Renal cortical epithelial cell (primary cell): ENCODE results near the gene OGFOD3. TPM values are rescaled to one million over a fixed set of nuclear protein-coding genes. Genes with fewer than 3 reads are reported as not detected.
"Not testable (repeated sequence)": the region's sequence is repeated elsewhere in the genome, so short reads cannot be mapped to it uniquely, and the experiment has no call there.

Experiments used
- DNase-seq: peaks from one replicate; pipeline ENCODE4 v3.0.0-alpha.2; 2011; ENCODE audit warnings: low read depth
- total RNA-seq: library from RNA; depleted of rRNA; stranded (reverse); fragments of >200 nt; gene quantifications from 2 replicates; pipeline ENCODE4 v1.2.3, GENCODE V29; 2014

The OGFOD3 gene
- total RNA-seq, 1 donor from 2014 or later: 48.7 TPM

DNA sequence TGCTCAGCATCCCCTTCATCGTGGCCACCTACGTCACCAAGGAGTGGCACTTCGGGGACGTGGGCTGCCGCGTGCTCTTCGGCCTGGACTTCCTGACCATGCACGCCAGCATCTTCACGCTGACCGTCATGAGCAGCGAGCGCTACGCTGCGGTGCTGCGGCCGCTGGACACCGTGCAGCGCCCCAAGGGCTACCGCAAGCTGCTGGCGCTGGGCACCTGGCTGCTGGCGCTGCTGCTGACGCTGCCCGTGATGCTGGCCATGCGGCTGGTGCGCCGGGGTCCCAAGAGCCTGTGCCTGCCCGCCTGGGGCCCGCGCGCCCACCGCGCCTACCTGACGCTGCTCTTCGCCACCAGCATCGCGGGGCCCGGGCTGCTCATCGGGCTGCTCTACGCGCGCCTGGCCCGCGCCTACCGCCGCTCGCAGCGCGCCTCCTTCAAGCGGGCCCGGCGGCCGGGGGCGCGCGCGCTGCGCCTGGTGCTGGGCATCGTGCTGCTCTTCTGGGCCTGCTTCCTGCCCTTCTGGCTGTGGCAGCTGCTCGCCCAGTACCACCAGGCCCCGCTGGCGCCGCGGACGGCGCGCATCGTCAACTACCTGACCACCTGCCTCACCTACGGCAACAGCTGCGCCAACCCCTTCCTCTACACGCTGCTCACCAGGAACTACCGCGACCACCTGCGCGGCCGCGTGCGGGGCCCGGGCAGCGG lies 43.6 kb downstream of the OGFOD3 start:
- DNase-seq: no peak

DNA sequence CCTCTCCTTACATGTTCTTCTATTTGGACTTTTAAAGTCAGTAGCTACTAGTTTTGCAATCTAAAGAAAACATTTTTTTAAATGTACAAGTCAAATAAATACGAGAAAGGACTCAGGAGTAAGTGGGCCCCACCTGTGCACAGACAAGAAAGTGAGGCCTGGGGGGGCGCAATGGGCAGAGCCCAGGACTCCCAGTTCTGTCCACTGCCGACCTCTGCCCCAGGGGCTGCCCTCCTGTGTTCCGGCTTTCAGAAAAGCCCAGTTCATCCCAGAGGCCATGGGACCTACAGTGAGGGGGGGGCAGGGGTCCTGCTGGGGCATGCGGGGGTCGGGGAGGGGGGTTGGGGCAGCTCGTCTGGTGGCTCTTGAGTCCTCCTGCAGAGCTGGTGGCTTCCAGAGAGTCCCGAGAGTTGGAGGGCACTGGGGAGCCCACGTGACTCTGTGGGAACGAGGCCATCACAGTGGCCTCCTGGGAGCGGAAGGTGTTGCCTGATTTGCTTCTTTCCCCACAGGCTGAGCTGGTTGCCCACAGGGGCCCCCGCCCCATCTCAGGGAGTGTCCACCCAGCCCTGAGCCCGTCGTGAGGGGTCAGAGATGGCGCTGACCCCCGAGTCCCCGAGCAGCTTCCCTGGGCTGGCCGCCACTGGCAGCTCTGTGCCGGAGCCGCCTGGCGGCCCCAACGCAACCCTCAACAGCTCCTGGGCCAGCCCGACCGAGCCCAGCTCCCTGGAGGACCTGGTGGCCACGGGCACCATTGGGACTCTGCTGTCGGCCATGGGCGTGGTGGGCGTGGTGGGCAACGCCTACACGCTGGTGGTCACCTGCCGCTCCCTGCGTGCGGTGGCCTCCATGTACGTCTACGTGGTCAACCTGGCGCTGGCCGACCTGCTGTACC lies 44.4 kb downstream of the OGFOD3 start:
- no peak for DNase-seq

DNA sequence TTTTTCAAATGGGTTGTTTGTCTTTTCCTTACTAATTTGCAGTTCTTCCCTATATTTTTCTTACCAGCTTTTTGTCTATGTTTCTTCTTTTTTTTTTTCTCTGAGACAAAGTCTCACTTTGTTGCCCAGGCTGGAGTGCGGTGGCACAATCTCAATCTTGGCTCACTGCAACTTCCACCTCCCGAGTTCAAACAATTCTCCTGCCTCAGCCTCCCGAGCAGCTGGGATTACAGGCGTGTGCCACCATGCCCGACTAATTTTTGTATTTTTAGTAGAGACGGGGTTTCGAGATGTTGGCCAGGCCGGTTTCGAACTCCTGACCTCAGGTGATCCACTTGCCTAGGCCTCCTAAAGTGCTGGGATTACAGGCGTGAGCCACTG lies 45.3 kb downstream of the OGFOD3 start:
- not testable (repeated sequence) for DNase-seq

DNA sequence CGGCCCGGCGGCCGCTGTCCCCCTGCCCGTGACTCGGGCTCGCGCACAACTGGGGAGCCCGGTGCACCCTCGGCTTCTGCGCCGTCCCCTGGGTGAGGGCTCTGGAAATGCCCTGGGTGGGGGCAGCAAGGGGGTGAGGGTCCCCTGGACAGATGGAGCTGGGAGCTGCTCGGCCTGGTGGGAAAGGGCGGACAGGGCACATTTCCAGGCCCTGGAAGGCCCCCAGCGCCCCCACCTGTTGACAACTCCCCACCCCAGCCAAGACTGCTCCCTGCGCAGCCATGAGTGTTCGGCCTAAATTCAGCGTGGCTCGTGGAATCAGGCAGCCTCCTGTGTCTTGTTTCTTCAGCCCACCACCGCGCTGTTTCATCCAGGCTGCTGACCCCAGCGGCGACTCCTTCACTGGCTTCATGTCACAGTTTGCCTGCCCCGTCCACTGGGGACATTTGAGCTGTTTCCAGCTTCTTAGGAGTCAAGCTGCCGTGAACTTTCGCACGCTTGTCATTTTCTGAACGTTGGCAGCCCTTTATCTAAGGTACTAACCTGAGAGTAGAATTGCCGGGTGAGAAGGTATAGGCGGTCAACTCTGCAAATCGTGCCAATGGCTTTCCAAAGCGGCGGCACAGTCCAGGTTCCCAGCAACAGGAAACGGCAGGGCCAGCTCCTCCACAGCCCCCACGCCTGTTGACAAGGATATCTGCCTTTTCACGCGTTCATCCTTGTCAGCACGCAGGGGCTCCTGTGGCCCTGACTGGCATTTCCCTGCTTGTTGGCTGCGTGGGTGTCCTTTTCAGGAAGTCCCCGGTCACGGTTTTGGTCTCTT lies 45.9 kb downstream of the OGFOD3 start:
- no peak for DNase-seq

DNA sequence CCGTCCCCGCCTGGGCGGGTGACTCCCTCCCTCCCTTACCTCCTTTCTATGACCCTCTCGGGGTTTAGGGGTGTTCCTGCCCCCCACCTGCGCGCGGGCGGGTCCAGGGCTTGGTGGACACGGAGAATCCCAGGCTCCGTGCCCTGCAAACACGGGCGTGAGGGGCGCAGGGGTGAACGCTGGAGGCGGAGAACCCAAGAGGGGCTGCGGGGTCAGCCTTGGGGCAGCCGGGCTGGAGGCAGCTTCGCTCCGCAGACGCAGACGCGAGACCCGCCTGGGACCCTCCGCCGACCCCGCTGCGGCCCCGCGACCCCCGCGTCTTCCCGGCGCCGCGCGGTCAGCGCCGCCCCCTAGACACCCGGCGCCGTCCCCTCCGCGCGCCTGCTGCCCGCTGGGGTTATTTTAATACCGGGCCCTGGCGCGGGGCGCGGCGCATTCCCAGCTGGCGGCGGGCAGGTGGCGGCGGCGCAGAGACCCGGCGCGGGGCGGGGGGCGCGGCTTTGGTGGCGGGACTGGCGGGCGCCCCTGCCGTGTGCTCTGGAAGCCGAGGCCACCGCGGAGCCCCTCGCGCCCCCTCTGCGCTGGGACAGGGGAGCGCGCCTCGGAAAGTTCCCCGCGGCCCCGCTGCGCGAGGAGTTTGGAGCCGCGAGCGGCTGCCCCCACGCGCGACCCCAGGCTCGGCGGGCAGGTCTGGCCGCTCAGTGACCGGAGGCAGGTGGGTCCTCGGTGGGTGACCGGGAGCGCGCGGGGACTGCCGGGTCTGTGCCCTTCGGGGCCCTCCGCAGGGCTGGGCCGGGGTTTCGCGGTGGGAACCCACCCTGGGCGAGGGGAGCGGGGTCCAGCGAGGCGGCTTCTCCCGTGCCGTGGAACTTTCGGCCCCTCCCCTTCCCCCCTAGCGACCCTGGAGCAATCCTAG lies 46.8 kb downstream of the OGFOD3 start, which contains the start of gene UTS2R:
Gene UTS2R, plus strand, starts transcription at position 433 of the 916 bp plus-strand sequence. CDS start 2,560 bp downstream, outside the sequence.
- no peak for DNase-seq

DNA sequence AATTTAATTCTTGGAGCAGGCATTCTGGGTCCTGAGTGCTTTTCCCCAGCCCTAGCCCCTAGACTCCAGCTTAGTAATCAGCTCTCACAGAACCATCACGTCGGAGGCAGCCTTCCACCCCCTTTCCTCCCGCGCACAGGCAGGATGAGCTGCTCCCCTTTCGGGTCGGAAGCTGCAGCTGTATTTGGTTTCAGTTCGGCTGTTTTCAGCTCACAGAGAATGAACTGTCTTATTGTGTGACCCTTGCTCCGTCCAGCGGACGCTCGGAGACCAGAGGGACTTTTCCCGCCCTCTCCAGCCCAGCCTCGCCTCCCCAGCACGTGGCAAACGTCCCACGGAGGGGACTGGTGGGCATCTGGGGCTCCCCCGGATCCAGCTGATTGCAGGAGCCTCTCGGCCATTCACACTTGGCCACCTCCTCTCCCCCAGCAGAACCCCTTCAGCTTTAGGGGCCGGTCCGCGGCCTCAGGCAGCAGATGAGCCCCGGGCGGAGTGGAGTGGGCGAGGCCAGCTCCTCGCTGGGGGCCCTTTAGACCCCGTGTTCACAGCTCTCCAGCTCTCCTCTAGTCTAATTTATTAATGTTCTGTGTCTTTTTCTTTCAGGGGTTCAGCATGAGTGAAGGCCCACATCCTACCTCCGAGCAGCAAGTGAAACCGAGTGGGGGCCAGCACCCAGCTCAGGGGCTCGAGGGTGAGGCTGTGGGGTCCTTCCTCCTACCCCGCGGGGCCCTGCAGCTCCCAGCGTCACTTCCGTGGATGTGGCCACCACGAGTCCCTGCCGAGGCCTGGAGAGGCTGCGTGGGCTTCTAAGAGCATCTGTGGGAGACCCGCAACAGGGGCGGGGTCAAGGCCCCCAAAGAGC lies 47.7 kb downstream of the OGFOD3 start:
- no peak for DNase-seq

DNA sequence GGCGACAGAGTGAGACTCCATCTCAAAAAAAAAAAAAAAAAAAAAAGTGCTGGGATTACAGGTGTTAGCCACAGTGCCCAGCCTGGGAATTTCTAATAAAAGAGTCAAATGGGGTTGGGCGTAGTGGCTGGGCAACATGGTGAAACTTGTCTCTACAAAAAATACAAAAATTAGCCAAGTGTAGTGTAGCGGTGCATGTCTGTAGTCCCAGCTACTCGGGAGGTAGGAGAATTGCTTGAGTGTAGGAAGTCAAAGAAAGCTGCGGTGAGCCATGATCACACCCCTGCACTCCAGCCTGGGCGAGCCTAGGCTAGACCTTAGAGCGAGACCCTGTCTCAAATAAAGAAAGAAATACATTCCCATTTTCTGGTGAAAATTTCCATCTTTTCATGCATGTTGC lies 49.2 kb downstream of the OGFOD3 start:
- no peak for DNase-seq

DNA sequence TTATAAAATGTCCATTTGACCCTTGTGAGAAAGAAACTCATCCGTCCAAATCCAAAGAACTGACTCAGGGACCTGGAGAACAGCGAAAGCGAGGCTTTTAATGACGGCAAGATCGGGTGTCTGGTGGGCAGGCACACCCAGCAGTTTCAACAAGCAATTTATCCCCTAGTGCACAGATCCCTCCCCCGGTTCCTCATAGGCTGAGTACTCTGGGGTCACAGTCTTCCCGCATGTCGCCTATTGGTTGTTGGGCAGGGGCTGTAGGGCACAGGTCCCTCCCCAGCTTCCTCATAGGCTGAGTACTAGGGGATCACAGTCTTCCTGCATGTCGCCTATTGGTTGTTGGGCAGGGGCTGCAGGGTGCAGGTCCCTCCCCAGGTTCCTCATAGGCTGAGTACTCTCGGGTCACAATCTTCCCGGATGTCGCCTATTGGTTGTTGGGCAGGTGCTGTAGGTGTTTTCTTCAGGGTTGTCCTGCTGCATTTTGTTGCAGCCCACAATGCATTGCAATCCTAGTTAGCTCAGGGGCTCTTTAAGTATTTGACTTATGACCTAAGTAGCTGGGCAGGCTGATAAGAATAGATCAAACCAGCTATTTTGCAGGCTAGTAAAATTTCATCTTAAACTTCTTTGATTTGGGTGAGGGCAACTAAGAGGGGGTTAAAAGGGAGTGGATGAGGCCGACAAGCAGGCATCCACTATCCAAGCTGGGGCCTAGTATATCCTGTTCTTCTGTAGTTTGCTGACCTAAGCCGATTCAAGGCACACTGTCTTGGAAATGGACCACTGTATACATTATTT lies 50.5 kb downstream of the OGFOD3 start:
- DNase-seq: no peak

DNA sequence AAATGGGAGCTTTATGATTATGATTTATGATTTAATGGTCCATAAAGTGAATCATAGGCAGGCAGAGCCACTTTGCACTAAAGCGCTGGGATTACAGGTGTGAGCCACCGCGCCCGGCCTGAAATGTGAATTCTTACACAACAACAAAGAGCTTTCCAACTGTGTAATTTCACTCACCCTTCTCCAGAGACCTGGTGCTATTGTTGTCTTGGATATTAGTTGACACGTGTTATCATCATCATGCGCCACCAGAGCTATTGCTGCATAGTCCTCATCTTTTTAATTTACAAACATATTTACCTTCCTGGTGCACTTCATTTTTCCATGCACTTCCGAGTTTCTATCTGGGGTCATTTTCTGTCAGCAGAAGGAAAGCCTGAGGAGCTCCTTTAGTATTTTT lies 51.6 kb downstream of the OGFOD3 start:
- no peak for DNase-seq

DNA sequence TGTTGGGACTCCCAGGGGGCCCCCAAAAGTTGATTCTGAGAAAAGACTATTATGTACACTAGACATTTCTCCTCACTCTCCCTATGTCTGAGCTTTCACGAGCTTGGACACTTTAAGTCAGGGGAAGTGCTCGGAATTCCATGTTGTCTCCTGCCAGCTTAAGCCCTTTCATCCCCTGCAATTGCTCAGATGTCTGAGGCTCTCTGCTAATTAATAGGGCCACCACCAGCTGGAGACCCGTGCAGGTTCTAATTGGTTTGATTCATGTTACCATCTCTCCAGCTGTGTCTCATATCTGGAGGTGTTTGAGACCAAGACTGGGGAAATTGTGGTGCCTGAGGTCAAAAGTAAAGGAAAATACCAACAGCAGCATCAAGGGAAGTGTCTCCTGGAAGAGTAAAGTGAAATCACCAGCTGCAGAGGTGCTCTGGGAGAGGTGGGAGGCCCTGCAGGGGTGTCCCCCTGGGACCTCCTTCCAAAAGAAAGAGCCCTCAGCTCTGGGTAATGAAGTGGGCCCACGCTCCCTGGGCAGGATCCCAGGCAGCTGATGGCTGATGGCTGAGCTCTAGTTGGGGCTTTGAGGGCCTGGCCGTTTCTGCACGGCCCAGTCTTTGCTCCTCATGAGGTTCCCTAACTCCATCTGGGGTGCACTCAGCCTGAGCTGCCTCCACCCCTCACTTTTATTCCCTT lies 52.6 kb downstream of the OGFOD3 start:
- DNase-seq: no peak

DNA sequence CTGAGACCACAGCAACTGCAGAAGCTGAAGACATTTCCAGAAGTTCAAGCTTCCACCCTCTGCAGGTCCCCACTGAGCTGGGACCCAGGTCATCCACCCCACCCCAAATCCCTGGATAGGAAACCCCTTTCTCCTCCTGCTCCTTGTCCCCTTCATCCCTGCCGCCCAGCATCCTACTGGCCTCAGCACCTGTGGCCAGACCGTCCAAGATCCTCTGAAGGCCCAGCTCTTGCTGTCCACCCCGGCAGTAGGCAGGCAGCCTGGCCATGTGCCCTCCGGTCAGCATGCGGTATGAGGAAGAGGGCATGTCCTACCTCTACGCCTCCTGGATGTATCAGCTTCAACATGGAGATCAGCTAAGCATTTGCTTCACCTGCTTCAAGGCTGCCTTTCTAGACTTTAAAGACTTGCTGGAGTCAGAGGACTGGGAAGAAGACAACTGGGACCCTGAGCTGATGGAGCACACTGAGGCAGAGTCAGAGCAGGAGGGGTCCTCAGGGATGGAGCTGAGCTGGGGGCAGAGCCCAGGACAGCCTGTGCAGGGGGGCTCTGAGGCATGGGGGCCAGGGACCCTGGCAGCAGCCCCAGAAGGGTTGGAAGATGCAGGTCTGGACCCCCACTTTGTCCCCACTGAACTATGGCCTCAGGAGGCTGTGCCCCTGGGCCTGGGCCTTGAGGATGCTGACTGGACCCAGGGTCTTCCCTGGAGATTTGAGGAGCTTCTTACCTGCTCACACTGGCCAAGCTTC lies 56.3 kb downstream of the OGFOD3 start:
- no peak for DNase-seq

DNA sequence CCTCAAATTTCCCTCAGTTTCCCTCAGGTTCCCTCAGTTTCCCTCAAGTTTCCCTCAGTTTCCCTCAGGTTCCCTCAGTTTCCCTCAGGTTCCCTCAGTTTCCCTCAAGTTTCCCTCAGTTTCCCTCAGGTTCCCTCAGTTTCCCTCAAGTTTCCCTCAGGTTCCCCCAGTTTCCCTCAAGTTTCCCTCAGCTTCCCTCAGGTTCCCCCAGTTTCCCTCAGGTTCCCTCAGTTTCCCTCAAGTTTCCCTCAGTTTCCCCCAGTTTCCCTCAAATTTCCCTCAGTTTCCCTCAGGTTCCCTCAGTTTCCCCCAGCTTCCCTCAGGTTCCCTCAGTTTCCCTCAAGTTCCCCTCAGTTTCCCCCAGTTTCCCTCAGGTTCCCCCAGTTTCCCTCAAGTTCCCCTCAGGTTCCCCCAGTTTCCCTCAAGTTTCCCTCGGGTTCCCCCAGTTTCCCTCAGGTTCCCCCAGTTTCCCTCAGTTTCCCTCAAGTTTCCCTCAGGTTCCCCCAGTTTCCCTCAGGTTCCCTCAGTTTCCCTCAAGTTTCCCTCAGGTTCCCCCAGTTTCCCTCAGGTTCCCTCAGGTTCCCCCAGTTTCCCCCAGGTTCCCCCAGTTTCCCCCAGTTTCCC lies 58.8 kb downstream of the OGFOD3 start:
- DNase-seq: peak; percentile 50

DNA sequence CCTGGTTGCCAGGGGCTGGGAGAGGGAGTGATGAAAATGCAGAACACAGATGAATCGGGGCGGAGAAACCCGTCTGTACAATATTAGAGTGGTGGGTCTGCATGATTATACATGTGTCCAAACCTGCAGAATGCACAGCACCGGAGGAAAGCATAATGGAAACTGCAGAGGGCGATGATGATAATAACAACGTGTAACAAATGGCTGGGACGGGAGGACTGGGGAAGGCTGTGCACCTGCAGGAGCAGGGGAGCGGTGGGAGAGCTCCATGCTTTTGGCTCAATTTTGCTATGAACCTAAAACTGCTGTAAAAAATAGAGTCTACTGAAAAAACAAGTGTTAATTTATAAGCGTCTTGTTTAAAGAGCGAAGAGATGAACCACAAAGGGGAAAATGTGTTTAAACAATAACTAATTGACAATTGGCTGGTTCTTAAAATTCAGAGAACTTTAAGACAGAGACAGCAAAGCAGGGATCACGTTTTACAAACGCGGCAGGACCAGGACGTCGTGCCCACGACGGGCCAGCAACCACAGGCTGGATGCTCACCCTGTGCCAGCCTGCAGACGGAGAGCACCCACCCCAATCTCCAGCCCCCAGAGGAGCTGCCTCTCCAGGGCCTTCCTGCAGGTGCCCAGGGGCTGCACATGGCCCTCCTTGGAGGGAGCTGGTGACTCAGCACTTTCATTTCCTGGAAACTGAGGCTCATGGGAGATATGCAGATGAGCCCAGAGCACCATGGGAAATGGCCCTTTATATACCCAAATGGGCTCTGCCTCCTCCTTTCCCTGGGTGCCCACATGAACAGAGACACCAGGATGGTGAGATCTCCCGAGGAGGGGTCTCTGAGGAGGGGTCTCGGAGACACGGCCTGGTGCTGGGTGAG lies 59.7 kb downstream of the OGFOD3 start, which contains the start of gene TEX19:
Gene TEX19, plus strand, starts transcription at position 783 of the 886 bp plus-strand sequence. CDS start 2,904 bp downstream, outside the sequence.
- DNase-seq: peak; percentile 34

DNA sequence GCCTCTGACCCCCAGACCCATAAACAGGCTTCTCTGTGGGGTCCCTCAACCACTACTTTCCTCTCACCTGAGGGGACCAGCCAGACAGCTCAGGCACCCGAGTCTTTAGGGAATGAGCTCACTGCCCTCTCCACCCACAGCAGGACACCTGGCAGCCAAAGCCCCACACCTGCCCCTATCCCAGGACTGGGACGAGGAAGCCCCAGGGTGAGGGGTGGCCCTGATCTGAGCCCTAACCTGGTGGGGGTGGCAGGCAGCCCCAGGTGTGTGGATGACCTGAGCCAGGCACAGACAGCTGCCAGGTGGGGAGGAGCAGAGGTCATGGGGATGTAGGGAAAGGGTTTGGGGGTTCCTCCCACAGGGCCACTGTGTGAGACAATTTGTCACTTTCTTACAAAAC lies 61.0 kb downstream of the OGFOD3 start:
- DNase-seq: no peak

DNA sequence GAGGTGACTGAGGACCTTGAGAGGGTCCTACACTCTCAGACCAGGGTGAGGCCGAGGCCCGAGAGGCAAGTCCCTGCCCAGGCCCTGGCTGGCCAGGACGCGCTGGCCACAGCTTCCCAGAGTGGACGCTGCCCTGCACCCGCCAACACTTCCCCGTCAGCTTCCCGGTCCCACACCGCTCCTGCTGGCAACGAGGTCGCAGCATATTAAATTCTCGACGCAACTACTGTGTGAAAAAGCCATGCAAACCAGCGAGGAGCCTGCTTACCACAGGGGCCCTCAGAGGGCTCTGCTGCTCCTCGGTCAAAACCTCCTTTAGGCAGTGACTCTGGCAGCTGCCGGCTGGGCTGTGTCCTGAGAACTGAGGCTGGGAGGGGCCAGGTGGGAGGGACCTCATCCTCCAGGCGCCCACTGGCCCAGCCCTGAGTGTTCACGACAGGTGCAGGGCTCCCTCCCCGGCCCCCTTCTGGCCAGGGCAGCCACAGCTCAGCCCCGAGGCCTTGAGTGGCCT lies 61.5 kb downstream of the OGFOD3 start:
- DNase-seq: no peak
